Endometrial microvascular endothelial cells (primary cell): ENCODE measurements around the gene BAIAP3. TPM values are rescaled to one million over a fixed set of nuclear protein-coding genes. Genes with fewer than 3 reads are reported as not detected.

ENCODE experiments used
- in situ Hi-C: cut with HindIII; loops from 2 replicates; pipeline ENCODE4 v1.10.0; 2017; ENCODE audit warnings: low sequenced_read_pairs, low pct_unique_long_range_greater_than_20kb; ENCODE audit errors: inconsistent ontology term
- total RNA-seq: library from RNA; depleted of rRNA; stranded (reverse); fragments of >200 nt; gene quantifications from one replicate; pipeline ENCODE4 v1.2.3, GENCODE V29; 2015; ENCODE audit errors: inconsistent ontology term

The BAIAP3 gene
- total RNA-seq, 1 donor from 2014 or later, result 0.74 TPM

GRCh38 chr16:1341495-1342420 is 8.3 kb downstream of the BAIAP3 start:
- in situ Hi-C loops, result no loop called here

GRCh38 chr16:1342526-1343427 is 9.3 kb downstream of the BAIAP3 start:
- in situ Hi-C loops, result no loop called here

- in situ Hi-C loops, result no loop called here
These were observed 10.2 kb downstream of the BAIAP3 start for GRCh38 chr16:1343428-1344242.

GRCh38 chr16:1344499-1344898 is 11.1 kb downstream of the BAIAP3 start:
- in situ Hi-C loops, result no loop called here

- in situ Hi-C loops, result no loop called here
These were observed 11.6 kb downstream of the BAIAP3 start for GRCh38 chr16:1345087-1345486.

GRCh38 chr16:1345651-1346421 is 12.4 kb downstream of the BAIAP3 start:
- in situ Hi-C loops, result no loop called here

- in situ Hi-C loops, result no loop called here
These were observed 13.2 kb downstream of the BAIAP3 start for GRCh38 chr16:1346422-1347285.

GRCh38 chr16:1347286-1347855 is 13.9 kb downstream of the BAIAP3 start:
- in situ Hi-C loops, result no loop called here

- in situ Hi-C loops, result no loop called here
These were observed 14.5 kb downstream of the BAIAP3 start for GRCh38 chr16:1347962-1348361.

GRCh38 chr16:1348441-1348840 is 15.0 kb downstream of the BAIAP3 start:
- in situ Hi-C loops, result no loop called here

- in situ Hi-C loops, result no loop called here
These were observed 15.5 kb downstream of the BAIAP3 start for GRCh38 chr16:1348926-1349325.

GRCh38 chr16:1349351-1349750 is 15.9 kb downstream of the BAIAP3 start:
- in situ Hi-C loops, result no loop called here

GRCh38 chr16:1349951-1350350 is 16.5 kb downstream of the BAIAP3 start:
- in situ Hi-C loops, result no loop called here

- in situ Hi-C loops, result no loop called here
These were observed 17.2 kb downstream of the BAIAP3 start for GRCh38 chr16:1350691-1351090.

- in situ Hi-C loops, result no loop called here
These were observed 17.8 kb downstream of the BAIAP3 start for GRCh38 chr16:1351215-1351581.

- in situ Hi-C loops, result no loop called here
These were observed 18.3 kb downstream of the BAIAP3 start, which contains the start of the genes GNPTG and TSR3 for GRCh38 chr16:1351582-1352362. Gene GNPTG (plus strand): TSS chr16:1351931. CDS start chr16:1351966, 35 bp downstream. Gene TSR3 (minus strand): TSS chr16:1351878. CDS start chr16:1351804, 74 bp downstream.
